ENCODE data around the gene B9D2. TPM values are rescaled to one million over a fixed set of nuclear protein-coding genes. Genes with fewer than 3 reads are reported as not detected.
"Not testable (repeated sequence)": the region's sequence is repeated elsewhere in the genome, so short reads cannot be mapped to it uniquely, and the experiment has no call there.

B9D2 gene
- total and polyA plus RNA-seq, 10 donors = 7.5 to 11.9 (median 8.7) TPM

GRCh38 chr19:41392775-41393174, 28.8 kb upstream of the B9D2 start:
- H3K4me3 ChIP-seq = no peak overlapping the region
- no peak for TF ChIP-seq CTCF (IDR thresholded peaks at IDR 0.05 in 8 of 11, conservative IDR thresholded peaks at IDR 0.05 in 3 of 11)
- no peak for TF ChIP-seq POLR2AphosphoS5 (IDR thresholded peaks at IDR 0.05)
- no peak for TF ChIP-seq POLR2A (IDR thresholded peaks at IDR 0.05)
- no peak for DNase-seq
- intact Hi-C loops (cut with DNase I; ENCODE audit: low total_unique reads) = no loop called here
- H3K27ac ChIP-seq = no peak overlapping the region
- WGBS, 5 donors = 73 to 92% (median 83%) methylated on average over 12 of the region's 12 CpGs
- peaks cover 5 to 55% (median 28%) of the 10 kb centered on the region in 6 donors for H3K4me1 ChIP-seq
- H3K9me3 ChIP-seq = no peaks in the 10 kb centered on the region
- H3K36me3 ChIP-seq = peaks cover 0 to 60% (median 46%) of the 10 kb centered on the region in 6 donors
- H3K27me3 ChIP-seq (replicated peaks in 1 of 7) = no peaks in the 10 kb centered on the region

GRCh38 chr19:41391618-41392017, 27.7 kb upstream of the B9D2 start:
- no peak overlapping the region for H3K4me3 ChIP-seq
- no peaks in the 10 kb centered on the region for H3K27me3 ChIP-seq (replicated peaks in 1 of 7)
- peaks cover 5 to 52% (median 22%) of the 10 kb centered on the region in 6 donors for H3K4me1 ChIP-seq
- intact Hi-C loops (cut with DNase I; ENCODE audit: low total_unique reads) = no loop called here
- H3K36me3 ChIP-seq = peaks cover 0 to 72% (median 53%) of the 10 kb centered on the region in 6 donors
- no peak overlapping the region for H3K27ac ChIP-seq
- DNase-seq = no peak
- H3K9me3 ChIP-seq = no peaks in the 10 kb centered on the region
- TF ChIP-seq POLR2A (IDR thresholded peaks at IDR 0.05) (no peak), POLR2AphosphoS5 (IDR thresholded peaks at IDR 0.05) (no peak), CTCF (IDR thresholded peaks at IDR 0.05 in 8 of 11, conservative IDR thresholded peaks at IDR 0.05 in 3 of 11) (no peak)
- WGBS, 5 donors = 88 to 95% (median 89%) methylated on average over 11 of the region's 11 CpGs

GRCh38 chr19:41386442-41386841, 22.5 kb upstream of the B9D2 start:
- Histone ChIP-seq H3K36me3 (peaks cover 0 to 100% (median 43%) of the 10 kb centered on the region in 6 donors), H3K27ac (peak overlapping the region in 2 of 8 donors; percentile 9 to 24), H3K4me1 (peaks cover 0 to 15% (median 3%) of the 10 kb centered on the region in 6 donors), H3K9me3 (no peaks in the 10 kb centered on the region), H3K27me3 (replicated peaks in 1 of 7) (no peaks in the 10 kb centered on the region), H3K4me3 (no peak overlapping the region)
- TF ChIP-seq CTCF (IDR thresholded peaks at IDR 0.05 in 8 of 11, conservative IDR thresholded peaks at IDR 0.05 in 3 of 11) (no peak), POLR2AphosphoS5 (IDR thresholded peaks at IDR 0.05) (peak in 2 of 3 donors; percentile 56 to 77), POLR2A (IDR thresholded peaks at IDR 0.05) (no peak)
- intact Hi-C loops (cut with DNase I; ENCODE audit: low total_unique reads) = no loop called here
- 70 to 88% (median 84%) methylated on average over 5 to 13 of the region's 13 CpGs for WGBS, 5 donors
- DNase-seq = no peak

DNA sequence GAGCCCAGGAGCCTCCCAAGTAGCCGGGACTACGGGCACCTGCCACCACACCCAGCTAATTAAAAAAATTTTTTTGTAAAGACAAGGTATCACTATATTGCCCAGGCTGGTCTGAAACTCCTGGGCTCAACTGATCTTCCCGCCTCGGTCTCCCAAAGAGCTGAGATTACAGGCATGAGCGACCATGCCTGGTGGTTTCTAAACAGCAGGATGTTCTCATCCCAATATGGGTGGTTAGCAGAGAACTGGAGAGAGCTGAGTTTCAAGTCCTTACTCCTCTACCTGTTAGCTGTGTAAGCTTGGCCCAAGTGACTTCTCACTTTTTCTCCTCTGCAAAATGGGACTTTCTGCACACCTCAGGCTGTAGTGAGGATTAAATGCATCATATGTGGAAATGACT, 20.4 kb upstream of the B9D2 start:
- H3K36me3 ChIP-seq = peaks cover 0 to 82% (median 24%) of the 10 kb centered on the region in 6 donors
- H3K9me3 ChIP-seq = no peaks in the 10 kb centered on the region
- H3K27ac ChIP-seq = no peak overlapping the region
- intact Hi-C loops (cut with DNase I; ENCODE audit: low total_unique reads) = no loop called here
- TF ChIP-seq CTCF (IDR thresholded peaks at IDR 0.05 in 8 of 11, conservative IDR thresholded peaks at IDR 0.05 in 3 of 11) (no peak), POLR2AphosphoS5 (IDR thresholded peaks at IDR 0.05) (no peak), POLR2A (IDR thresholded peaks at IDR 0.05) (no peak)
- H3K27me3 ChIP-seq (replicated peaks in 1 of 7) = no peaks in the 10 kb centered on the region
- WGBS, 5 donors = 84 to 91% (median 87%) methylated on average over 5 of the region's 5 CpGs
- H3K4me1 ChIP-seq = peaks cover 0 to 27% (median 8%) of the 10 kb centered on the region in 6 donors
- no peak overlapping the region for H3K4me3 ChIP-seq
- DNase-seq = no peak

DNA sequence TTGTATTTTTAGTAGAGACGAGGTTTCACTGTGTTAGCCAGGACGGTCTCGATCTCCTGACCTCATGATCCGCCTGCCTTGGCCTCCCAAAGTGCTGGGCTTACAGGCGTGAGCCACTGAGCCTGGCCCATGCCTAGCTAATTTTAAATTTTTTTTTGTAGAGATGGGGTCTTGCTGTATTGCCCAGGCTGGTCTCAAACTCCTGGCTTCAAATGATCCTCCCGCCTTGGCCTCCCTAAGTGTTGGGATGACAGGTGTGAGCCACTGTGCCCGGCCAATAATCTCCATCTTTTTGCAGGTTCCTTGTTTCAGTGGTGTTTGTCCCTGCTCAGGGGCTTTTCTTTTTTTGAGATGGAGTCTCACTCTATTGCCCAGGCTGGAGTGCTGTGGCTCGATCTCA, 17.6 kb upstream of the B9D2 start:
- H3K9me3 ChIP-seq; H3K4me3 ChIP-seq; intact Hi-C loops (cut with DNase I; ENCODE audit: low total_unique reads); H3K27ac ChIP-seq; H3K27me3 ChIP-seq (replicated peaks in 1 of 7); DNase-seq: not testable (repeated sequence)
- peaks cover 0 to 43% (median 24%) of the 10 kb centered on the region in 6 donors for H3K4me1 ChIP-seq
- WGBS, 5 donors = 94 to 98% (median 95%) methylated on average over 8 of the region's 8 CpGs
- peaks cover 0 to 54% (median 3%) of the 10 kb centered on the region in 6 donors for H3K36me3 ChIP-seq

All from spleen (tissue), 11 donors.